ENCODE results near the gene MPPED1.

MPPED1 gene

DNA sequence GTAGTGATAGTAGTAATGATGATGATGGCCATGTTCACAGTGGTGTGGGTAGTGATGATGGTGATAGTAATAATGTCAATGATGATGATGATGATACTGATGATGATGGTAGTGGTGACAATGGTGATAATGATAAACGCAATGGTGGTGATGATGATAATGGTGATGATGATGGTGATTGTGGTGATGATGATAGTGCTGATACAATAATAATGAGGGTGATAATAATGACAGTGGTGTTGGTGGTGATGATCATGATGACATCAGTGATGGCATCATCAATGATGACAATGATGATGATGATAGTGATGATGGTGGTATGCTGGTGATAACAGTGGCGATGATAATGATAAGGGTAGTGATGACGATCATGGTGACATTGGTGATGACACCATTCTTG lies 92.3 kb downstream of the MPPED1 start:
- TF ChIP-seq, protein P1, sequence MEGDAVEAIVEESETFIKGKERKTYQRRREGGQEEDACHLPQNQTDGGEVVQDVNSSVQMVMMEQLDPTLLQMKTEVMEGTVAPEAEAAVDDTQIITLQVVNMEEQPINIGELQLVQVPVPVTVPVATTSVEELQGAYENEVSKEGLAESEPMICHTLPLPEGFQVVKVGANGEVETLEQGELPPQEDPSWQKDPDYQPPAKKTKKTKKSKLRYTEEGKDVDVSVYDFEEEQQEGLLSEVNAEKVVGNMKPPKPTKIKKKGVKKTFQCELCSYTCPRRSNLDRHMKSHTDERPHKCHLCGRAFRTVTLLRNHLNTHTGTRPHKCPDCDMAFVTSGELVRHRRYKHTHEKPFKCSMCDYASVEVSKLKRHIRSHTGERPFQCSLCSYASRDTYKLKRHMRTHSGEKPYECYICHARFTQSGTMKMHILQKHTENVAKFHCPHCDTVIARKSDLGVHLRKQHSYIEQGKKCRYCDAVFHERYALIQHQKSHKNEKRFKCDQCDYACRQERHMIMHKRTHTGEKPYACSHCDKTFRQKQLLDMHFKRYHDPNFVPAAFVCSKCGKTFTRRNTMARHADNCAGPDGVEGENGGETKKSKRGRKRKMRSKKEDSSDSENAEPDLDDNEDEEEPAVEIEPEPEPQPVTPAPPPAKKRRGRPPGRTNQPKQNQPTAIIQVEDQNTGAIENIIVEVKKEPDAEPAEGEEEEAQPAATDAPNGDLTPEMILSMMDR (IDR thresholded peaks at IDR 0.05; ENCODE audit: borderline replicate concordance, control extremely low read depth, extremely low read depth, insufficient read depth, missing control alignments) = no peak
- no peak for DNase-seq (ENCODE audit: low spot score)
- in situ Hi-C loops (cut with MboI; ENCODE audit: low sequenced_read_pairs, unreplicated experiment) = no loop called here

DNA sequence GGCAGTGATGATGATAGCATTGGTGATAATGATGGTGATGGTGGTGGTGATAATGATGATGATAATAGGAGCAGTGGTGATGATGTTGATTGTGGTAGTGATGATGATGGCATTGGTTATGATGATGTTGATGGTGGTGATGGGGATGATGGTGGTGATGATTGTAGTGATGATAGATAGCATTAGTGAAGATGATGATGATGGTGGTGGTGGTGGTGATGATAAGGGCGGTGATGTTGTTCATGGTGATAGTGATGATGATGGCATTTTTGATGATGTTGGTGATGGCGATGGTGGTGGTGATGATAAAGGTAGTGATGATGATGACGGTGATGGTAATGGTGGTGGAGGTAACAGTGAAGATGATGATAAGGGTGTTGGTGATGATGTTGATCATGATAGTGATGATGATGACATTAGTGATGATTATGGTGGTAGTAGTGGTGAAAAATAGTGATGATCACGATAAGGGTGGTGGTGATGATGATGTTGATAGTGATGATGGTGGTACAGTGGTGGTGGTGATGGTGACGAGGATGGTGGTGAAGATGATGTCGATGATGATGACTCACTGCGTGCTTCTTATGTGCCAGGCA lies 93.0 kb downstream of the MPPED1 start:
- TF ChIP-seq, protein P1 (IDR thresholded peaks at IDR 0.05; ENCODE audit: borderline replicate concordance, control extremely low read depth, extremely low read depth, insufficient read depth, missing control alignments) = no peak
- DNase-seq (ENCODE audit: low spot score) = no peak
- in situ Hi-C loops (cut with MboI; ENCODE audit: low sequenced_read_pairs, unreplicated experiment) = no loop called here

DNA sequence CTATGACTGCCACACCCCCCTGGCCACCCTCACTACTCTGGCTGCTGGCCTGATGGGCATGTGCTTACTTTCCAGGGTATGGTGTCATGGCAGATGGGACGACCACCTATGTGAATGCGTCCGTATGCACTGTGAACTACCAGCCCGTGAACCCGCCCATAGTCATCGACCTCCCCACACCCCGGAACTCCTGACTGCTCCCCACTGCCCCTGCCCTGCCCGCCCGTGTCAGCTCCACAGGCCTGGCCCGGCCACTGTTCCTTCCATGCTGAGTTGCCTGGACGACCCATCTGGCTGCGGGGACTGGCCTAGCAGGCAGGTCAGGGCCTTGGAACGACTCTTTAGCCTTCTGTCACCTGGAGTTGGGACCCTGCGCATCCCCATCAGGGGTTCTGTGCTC lies 93.6 kb downstream of the MPPED1 start:
- no peak for DNase-seq (ENCODE audit: low spot score)
- in situ Hi-C loops (cut with MboI; ENCODE audit: low sequenced_read_pairs, unreplicated experiment) = no loop called here
- TF ChIP-seq, protein P1 (IDR thresholded peaks at IDR 0.05; ENCODE audit: borderline replicate concordance, control extremely low read depth, extremely low read depth, insufficient read depth, missing control alignments) = no peak

DNA sequence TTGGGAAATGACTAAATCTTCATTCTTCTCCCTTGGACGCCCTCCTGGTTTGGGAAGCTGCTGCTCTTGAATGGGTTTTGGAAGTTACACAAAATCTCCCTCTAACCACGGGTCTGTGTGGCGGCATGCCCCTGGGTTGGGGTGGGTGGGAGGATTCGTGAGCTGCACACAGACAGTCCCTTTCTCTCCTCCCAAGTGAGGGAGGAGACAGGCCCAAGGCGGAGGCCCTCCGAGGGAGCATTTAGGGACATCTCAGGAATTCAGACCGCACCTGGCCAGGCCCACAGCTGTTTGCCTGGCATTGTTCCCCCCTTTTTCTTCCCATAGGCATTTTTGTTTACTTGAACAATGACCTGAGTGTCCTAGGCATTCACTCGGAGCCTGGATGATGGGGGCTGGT lies 94.1 kb downstream of the MPPED1 start:
- in situ Hi-C loops (cut with MboI; ENCODE audit: low sequenced_read_pairs, unreplicated experiment) = no loop called here
- TF ChIP-seq, protein P1 (IDR thresholded peaks at IDR 0.05; ENCODE audit: borderline replicate concordance, control extremely low read depth, extremely low read depth, insufficient read depth, missing control alignments) = no peak
- DNase-seq (ENCODE audit: low spot score) = no peak

DNA sequence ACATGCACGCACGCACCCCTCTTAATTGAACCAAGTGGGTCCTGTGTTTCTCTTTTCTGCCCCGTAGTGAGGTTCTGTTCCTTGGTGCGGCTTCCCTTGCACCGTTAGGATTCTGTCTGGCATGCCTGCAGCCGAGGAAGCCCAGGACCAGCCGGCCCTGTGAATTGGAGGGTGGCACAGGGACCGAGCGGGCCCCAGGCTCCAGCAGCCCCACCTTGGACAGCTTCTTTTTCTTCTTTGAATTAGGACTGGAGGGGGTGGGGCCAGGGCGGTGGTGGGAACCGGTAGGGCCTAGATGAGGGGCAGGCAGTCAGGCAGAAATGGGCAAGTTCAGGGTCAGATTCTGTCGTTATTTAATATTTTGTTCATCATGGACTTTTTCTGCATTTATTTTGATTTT lies 94.7 kb downstream of the MPPED1 start:
- TF ChIP-seq, protein P1 (IDR thresholded peaks at IDR 0.05; ENCODE audit: borderline replicate concordance, control extremely low read depth, extremely low read depth, insufficient read depth, missing control alignments) = no peak
- no peak for DNase-seq (ENCODE audit: low spot score)
- in situ Hi-C loops (cut with MboI; ENCODE audit: low sequenced_read_pairs, unreplicated experiment) = no loop called here

DNA sequence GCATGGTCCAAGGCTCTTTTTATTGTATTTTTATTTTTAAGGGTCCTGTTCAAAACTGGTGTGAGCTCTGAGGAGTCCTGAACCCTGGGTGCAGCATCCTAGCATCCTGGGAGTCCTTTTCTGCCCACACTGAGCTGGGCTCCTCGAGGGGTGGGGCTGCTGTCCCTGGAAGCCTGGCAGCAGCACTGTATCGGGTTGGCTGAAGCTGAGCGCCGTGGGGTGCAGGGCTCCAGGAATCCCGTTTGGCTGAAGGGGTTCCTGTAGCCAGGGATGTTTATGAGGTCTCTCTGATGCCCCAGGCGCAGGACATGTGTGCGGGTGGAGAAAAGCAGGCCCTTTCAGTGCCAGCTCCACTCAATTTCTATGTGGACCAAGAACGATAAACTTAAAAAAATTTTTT lies 95.4 kb downstream of the MPPED1 start:
- no peak for DNase-seq (ENCODE audit: low spot score)
- TF ChIP-seq, protein P1 (IDR thresholded peaks at IDR 0.05; ENCODE audit: borderline replicate concordance, control extremely low read depth, extremely low read depth, insufficient read depth, missing control alignments) = no peak
- in situ Hi-C loops (cut with MboI; ENCODE audit: low sequenced_read_pairs, unreplicated experiment) = no loop called here
